Smooth muscle cell of bladder (primary cell): Measurements from ENCODE around the gene GPHB5. TPM values are rescaled to one million over a fixed set of nuclear protein-coding genes. Genes with fewer than 3 reads are reported as not detected.

Experiments
- total RNA-seq: library from RNA; depleted of rRNA; stranded (reverse); fragments of >200 nt; gene quantifications from 2 replicates; pipeline ENCODE4 v1.2.3, GENCODE V29; 2014

GPHB5 gene
- total RNA-seq, result not detected in 2 replicates

GRCh38 chr14:63318835-63319234, at the start of gene GPHB5:
Gene GPHB5, minus strand, starts transcription at chr14:63318935. Its CDS starts 1,086 bp downstream, at chr14:63317849.

Other genes with a start within 250 kb of the GPHB5 start
- gene RHOJ, start 114.5 kb downstream of the GPHB5 start, total RNA-seq, result 2.0 and 3.4 TPM in 2 replicates
- gene PPP2R5E, start 224.4 kb upstream of the GPHB5 start, total RNA-seq, result 10.2 and 12.3 TPM in 2 replicates